ENCODE results near the gene NECTIN2.
"Not testable (repeated sequence)": the region's sequence is repeated elsewhere in the genome, so short reads cannot be mapped to it uniquely, and the experiment has no call there.

The NECTIN2 gene

GRCh38 chr19:44878120-44878865 lies 32.2 kb downstream of the NECTIN2 start:
- Mint-ChIP-seq H3K27ac (no peak overlapping the region), H3K4me1 (peaks cover 3% of the 10 kb centered on the region), H3K9me3 (no peaks in the 10 kb centered on the region), H3K27me3 (peaks cover 4% of the 10 kb centered on the region), H3K4me3 (no peak overlapping the region), H3K36me3 (no peaks in the 10 kb centered on the region)
- CTCF ChIA-PET: no interaction called here
- no peak for DNase-seq

- CTCF ChIA-PET: no interaction called here
- Mint-ChIP-seq H3K27ac (no peak overlapping the region), H3K27me3 (peaks cover 4% of the 10 kb centered on the region), H3K4me1 (peaks cover 3% of the 10 kb centered on the region), H3K4me3 (no peak overlapping the region), H3K9me3 (no peaks in the 10 kb centered on the region), H3K36me3 (no peaks in the 10 kb centered on the region)
- DNase-seq: no peak
These were observed 33.4 kb downstream of the NECTIN2 start for GRCh38 chr19:44879309-44880065.

GRCh38 chr19:44882063-44882462 lies 36.0 kb downstream of the NECTIN2 start:
- no peaks in the 10 kb centered on the region for H3K9me3 Mint-ChIP-seq
- no peaks in the 10 kb centered on the region for H3K36me3 Mint-ChIP-seq
- H3K4me3 Mint-ChIP-seq: no peak overlapping the region
- DNase-seq: no peak
- H3K4me1 Mint-ChIP-seq: peaks cover 3% of the 10 kb centered on the region
- H3K27ac Mint-ChIP-seq: no peak overlapping the region
- CTCF ChIA-PET: no interaction called here
- H3K27me3 Mint-ChIP-seq: peaks cover 7% of the 10 kb centered on the region

- DNase-seq, H3K4me3 Mint-ChIP-seq, H3K4me1 Mint-ChIP-seq, H3K27ac Mint-ChIP-seq, H3K9me3 Mint-ChIP-seq, H3K36me3 Mint-ChIP-seq, H3K27me3 Mint-ChIP-seq, CTCF ChIA-PET: not testable (repeated sequence)
These were observed 36.7 kb downstream of the NECTIN2 start for GRCh38 chr19:44882619-44883397.

- H3K36me3 Mint-ChIP-seq: no peaks in the 10 kb centered on the region
- no peaks in the 10 kb centered on the region for H3K9me3 Mint-ChIP-seq
- H3K27ac Mint-ChIP-seq: no peak overlapping the region
- peaks cover 4% of the 10 kb centered on the region for H3K4me1 Mint-ChIP-seq
- CTCF ChIA-PET: no interaction called here
- no peak for DNase-seq
- H3K27me3 Mint-ChIP-seq: peaks cover 4% of the 10 kb centered on the region
- H3K4me3 Mint-ChIP-seq: no peak overlapping the region
These were observed 37.8 kb downstream of the NECTIN2 start for GRCh38 chr19:44883922-44884321.

GRCh38 chr19:44884566-44884965 lies 38.5 kb downstream of the NECTIN2 start:
- Mint-ChIP-seq H3K36me3 (no peaks in the 10 kb centered on the region), H3K4me1 (peaks cover 7% of the 10 kb centered on the region), H3K9me3 (no peaks in the 10 kb centered on the region), H3K27me3 (peaks cover 3% of the 10 kb centered on the region), H3K27ac (no peak overlapping the region), H3K4me3 (no peak overlapping the region)
- CTCF ChIA-PET: no interaction called here
- DNase-seq: no peak

GRCh38 chr19:44886141-44886540 lies 40.0 kb downstream of the NECTIN2 start:
- CTCF ChIA-PET: no interaction called here
- H3K27ac Mint-ChIP-seq: no peak overlapping the region
- H3K4me3 Mint-ChIP-seq: no peak overlapping the region
- no peaks in the 10 kb centered on the region for H3K36me3 Mint-ChIP-seq
- peaks cover 12% of the 10 kb centered on the region for H3K4me1 Mint-ChIP-seq
- no peaks in the 10 kb centered on the region for H3K9me3 Mint-ChIP-seq
- DNase-seq: no peak
- peaks cover 3% of the 10 kb centered on the region for H3K27me3 Mint-ChIP-seq

- DNase-seq: no peak
- Mint-ChIP-seq H3K4me3 (no peak overlapping the region), H3K27ac (no peak overlapping the region), H3K27me3 (peaks cover 3% of the 10 kb centered on the region), H3K36me3 (peaks cover 2% of the 10 kb centered on the region), H3K4me1 (peaks cover 23% of the 10 kb centered on the region), H3K9me3 (no peaks in the 10 kb centered on the region)
- CTCF ChIA-PET: no interaction called here
These were observed 41.6 kb downstream of the NECTIN2 start for GRCh38 chr19:44887648-44888047.

- peaks cover 30% of the 10 kb centered on the region for H3K4me1 Mint-ChIP-seq
- H3K27ac Mint-ChIP-seq, H3K36me3 Mint-ChIP-seq, H3K27me3 Mint-ChIP-seq, H3K9me3 Mint-ChIP-seq, CTCF ChIA-PET, DNase-seq, H3K4me3 Mint-ChIP-seq: not testable (repeated sequence)
These were observed 42.2 kb downstream of the NECTIN2 start for GRCh38 chr19:44888335-44888734.

- no peak for DNase-seq
- Mint-ChIP-seq H3K9me3 (no peaks in the 10 kb centered on the region), H3K27me3 (peaks cover 3% of the 10 kb centered on the region), H3K36me3 (peaks cover 11% of the 10 kb centered on the region), H3K27ac (peak overlapping the region; percentile 93), H3K4me1 (peaks cover 34% of the 10 kb centered on the region), H3K4me3 (peak overlapping the region; percentile 75)
- CTCF ChIA-PET: interaction anchor here (0.6 to 1.1 kb wide), 3 partner anchors 13 to 62 kb away, joined by 3 read pairs; partner anchors contain the start of gene NECTIN2
These were observed 43.8 kb downstream of the NECTIN2 start for GRCh38 chr19:44889830-44890365.

GRCh38 chr19:44890366-44891015 lies 44.4 kb downstream of the NECTIN2 start:
- H3K4me1 Mint-ChIP-seq: peaks cover 35% of the 10 kb centered on the region
- H3K4me3 Mint-ChIP-seq: peak overlapping the region; percentile 75
- peaks cover 15% of the 10 kb centered on the region for H3K36me3 Mint-ChIP-seq
- CTCF ChIA-PET: interaction anchor here (0.6 to 1.1 kb wide), 3 partner anchors 14 to 62 kb away, joined by 3 read pairs; partner anchors contain the start of gene NECTIN2
- H3K27ac Mint-ChIP-seq: peak overlapping the region; percentile 93
- peaks cover 3% of the 10 kb centered on the region for H3K27me3 Mint-ChIP-seq
- no peaks in the 10 kb centered on the region for H3K9me3 Mint-ChIP-seq
- peak; percentile 100 for DNase-seq

- peak; percentile 55 for DNase-seq
- Mint-ChIP-seq H3K9me3 (no peaks in the 10 kb centered on the region), H3K36me3 (peaks cover 20% of the 10 kb centered on the region), H3K27ac (peak within 1 kb of the TSS; percentile 93), H3K4me3 (peak within 1 kb of the TSS; percentile 95), H3K27me3 (no peaks in the 10 kb centered on the region), H3K4me1 (peaks cover 35% of the 10 kb centered on the region)
- CTCF ChIA-PET: no interaction called here
These were observed 45.2 kb downstream of the NECTIN2 start, which contains the start of gene TOMM40 for GRCh38 chr19:44891016-44891882. Gene TOMM40, plus strand, starts transcription at chr19:44891254. Its CDS starts 162 bp downstream, at chr19:44891416.

- no peaks in the 10 kb centered on the region for H3K27me3 Mint-ChIP-seq
- H3K36me3 Mint-ChIP-seq: peaks cover 28% of the 10 kb centered on the region
- DNase-seq: no peak
- CTCF ChIA-PET: no interaction called here
- H3K4me1 Mint-ChIP-seq: peaks cover 35% of the 10 kb centered on the region
- H3K9me3 Mint-ChIP-seq: no peaks in the 10 kb centered on the region
- peak overlapping the region; percentile 95 for H3K4me3 Mint-ChIP-seq
- peak overlapping the region; percentile 93 for H3K27ac Mint-ChIP-seq
These were observed 46.8 kb downstream of the NECTIN2 start for GRCh38 chr19:44892932-44893331.

Data from activated naive CD4-positive, alpha-beta T cell treated with anti-CD3 and anti-CD28 coated beads, Interleukin-2, amount 10 ng/mL, durations not matched to agents 7 days and 5 days (primary cell).